ENCODE measurements around the gene MGAM2.

Gene MGAM2

DNA sequence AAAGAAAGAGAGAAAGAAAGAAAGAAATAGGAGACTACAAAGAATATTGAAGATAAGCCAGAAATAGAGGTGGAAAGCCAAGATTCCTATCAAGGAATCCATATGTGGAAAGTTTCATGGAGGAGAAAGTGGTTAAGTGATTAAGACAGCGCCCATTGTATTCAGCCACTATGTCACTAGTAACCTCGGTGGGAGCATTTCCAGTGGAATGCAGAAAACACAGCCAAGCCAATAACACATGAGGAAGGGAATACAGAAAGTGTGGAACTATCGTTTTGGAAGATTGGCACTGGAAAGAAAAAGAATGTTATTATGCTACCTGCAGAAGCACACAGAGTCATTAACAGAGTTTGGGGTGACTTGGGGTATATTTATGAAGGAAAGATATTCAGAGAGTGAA, 2.7 kb downstream of the MGAM2 start:
- DNase-seq (ENCODE audit: insufficient read length, low spot score) (no peak), FAIRE-seq (no peak)

DNA sequence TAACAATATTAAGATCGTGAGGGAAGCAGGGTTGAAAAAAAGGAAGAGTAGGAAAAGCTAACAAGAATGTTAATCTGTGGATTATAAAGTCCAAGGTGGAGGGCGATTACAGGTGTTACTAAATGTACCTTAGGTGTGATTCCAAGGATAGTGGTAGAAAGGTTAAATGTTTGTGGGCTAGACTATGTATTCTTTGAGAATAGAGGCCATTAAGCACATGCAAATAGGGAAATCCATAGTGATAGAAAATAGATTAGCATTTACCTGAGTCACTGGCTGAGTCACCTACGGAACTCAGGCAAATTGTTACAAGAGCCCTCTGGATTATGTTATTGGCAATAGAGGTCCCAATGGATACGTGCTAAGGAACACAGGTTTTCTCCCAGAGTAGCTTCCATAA, 9.0 kb downstream of the MGAM2 start:
- FAIRE-seq (no peak), DNase-seq (ENCODE audit: insufficient read length, low spot score) (no peak)

DNA sequence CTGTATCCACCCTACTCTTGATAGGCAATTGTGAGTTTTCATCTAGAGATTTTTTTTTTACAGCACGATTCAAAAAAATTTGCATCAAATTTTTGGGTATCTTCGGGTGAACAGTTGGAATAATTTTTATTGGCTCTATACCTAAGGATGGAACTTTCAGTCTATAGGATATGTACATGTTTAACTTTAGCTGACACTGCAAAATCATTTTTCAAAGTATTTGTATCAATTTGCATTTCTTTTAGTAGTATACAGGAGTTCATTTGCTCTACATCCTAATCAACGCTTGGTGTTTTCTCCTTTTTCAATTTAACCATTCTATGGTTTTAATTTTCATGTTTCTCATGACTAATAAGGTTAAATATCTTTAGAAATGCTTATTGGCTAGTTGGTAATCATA, 11.7 kb downstream of the MGAM2 start:
- DNase-seq (ENCODE audit: insufficient read length, low spot score), result no peak
- no peak for FAIRE-seq

DNA sequence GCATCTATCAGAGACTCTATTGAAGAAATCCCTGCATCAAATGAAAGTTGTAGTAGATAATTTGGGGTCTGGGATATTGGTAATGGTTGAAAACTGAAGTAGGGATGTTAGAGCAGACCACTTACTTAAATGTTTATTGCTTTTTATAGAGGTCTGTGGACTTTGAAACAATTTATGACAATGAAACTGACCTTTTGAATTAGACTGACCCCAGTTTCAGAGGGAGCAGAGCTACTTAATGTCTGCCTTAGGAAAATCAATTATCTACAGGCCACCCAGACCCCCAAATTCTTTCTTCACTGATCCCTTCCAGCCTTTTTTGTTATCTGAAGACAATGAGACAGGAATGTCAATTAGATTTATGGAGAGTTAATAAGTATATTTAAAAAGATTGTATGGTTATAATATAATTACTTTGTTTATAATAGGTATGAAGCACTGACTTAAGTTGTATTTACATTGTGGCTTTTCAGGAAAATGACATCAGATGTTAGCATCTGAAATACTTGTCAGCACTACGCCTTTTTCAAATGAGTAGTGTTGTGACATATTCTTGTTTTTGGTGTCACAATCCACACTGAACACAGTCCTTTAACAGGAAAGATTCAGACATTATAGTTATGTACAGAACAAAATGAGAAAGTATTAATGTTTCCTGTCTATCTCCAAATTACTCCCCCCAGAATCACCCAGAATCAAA, 13.9 kb downstream of the MGAM2 start:
- FAIRE-seq, result no peak

DNA sequence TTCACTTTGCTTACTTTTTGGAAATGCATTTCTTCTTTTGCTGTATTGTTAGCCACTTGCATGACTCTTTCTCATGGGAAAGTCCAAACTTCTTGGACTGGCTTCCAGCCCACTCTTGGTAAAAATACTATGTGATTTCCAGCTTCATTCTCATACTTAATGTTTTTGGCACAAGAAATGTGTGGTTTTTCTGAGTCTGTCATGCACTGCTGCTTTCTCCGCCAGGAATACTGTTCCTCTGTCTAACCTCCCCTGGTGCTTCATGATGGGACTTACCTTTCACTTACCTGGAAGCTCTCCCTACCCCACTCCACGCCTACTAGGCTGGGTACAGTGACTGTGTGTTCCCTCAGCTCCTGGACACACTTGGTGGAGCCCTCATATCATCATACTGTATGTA, 18.7 kb downstream of the MGAM2 start:
- DNase-seq (ENCODE audit: insufficient read length, low spot score) (no peak), FAIRE-seq (no peak)

More for the DNA sequence above, 13.9 kb downstream of the MGAM2 start:
- DNase-seq (ENCODE audit: insufficient read length, low spot score), result no peak

DNA sequence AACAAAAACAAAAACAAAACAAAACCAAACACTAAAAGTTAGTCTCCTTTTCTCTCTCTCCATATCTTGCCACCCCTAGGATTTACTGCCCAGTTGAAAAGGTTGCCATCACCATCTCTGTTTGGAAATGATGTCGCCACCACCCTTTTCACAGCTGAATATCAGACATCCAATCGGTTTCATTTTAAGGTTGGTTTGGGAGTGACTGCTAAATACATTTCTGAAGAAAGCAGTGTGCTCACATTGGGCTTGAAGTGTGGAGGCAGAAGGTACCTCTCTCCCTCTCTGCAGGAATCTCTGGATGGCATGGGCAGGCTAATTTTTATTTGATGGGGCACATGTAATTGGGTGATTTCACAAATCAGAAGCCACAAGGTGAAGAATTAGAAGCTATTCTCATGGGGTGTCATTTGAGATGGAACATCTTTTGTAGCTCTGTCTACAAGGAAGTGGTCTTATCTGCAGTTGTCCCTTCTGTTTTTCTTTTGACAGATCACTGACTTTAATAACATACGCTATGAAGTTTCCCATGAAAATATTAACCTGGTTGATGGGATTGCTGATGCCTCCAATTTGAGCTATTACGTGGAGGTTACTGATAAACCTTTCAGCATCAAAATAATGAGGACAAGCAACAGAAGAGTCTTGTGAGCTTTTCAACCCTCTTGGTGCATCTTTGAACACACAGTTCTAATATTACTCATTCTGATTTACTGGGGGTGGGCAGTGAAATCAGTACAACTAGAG, 20.1 kb downstream of the MGAM2 start:
- FAIRE-seq (no peak), DNase-seq (ENCODE audit: insufficient read length, low spot score) (no peak)

DNA sequence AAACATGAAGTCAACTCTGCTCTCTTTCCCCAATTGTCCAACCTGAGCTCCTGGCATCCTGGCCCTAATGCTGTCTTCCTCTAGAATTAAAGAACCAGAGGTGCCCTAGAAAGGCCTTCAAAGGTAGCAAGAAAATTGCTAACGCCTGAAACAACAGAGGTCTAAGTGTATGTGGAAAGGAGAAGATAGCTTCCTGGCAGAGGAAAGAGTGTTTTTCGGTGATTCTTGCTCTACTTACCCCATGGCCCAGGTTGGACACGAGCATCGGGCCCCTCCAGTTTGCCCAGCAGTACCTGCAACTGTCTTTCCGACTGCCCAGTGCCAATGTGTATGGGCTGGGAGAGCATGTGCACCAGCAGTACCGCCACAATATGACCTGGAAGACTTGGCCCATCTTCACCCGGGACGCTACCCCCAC, 22.2 kb downstream of the MGAM2 start:
- FAIRE-seq, result no peak
- DNase-seq (ENCODE audit: insufficient read length, low spot score), result no peak

DNA sequence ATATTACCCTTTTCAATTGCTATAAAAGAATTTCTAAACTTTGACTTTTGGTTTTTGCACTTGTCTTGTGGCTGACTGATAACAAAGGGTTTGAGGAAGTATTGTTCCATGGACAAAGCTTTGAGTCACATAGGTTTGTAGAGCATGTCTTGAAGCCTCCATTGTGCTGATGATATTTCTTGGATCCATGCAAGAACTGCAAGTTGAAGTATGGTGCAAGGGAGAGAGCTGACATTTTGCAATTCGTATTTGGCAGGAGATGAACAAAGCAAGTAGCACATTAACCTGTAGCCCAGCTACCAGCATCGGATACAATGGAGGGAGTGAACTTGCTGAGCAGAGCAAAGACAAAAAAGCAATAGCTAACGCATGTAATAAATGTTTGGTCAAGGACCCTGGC, 23.4 kb downstream of the MGAM2 start:
- DNase-seq (ENCODE audit: insufficient read length, low spot score), result no peak
- FAIRE-seq, result no peak

DNA sequence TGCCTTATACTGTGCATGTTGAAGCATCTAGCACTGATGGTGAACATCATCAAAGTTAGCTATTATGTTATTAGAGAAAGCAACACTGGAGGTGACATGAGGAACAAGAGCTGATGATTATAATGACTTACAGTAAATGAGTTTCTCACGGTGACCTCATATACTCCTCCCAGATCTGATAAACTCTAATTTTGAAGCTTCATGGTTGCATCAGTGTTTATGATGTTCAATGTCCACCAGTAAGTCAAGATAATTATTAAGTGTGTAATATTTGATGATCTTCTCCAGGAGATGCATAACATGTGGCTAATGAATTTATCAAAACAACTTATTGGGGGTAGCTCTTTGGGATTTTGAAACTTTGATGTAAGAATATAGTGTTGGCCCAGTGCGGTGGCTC, 27.5 kb downstream of the MGAM2 start:
- DNase-seq (ENCODE audit: insufficient read length, low spot score), result no peak
- no peak for FAIRE-seq

DNA sequence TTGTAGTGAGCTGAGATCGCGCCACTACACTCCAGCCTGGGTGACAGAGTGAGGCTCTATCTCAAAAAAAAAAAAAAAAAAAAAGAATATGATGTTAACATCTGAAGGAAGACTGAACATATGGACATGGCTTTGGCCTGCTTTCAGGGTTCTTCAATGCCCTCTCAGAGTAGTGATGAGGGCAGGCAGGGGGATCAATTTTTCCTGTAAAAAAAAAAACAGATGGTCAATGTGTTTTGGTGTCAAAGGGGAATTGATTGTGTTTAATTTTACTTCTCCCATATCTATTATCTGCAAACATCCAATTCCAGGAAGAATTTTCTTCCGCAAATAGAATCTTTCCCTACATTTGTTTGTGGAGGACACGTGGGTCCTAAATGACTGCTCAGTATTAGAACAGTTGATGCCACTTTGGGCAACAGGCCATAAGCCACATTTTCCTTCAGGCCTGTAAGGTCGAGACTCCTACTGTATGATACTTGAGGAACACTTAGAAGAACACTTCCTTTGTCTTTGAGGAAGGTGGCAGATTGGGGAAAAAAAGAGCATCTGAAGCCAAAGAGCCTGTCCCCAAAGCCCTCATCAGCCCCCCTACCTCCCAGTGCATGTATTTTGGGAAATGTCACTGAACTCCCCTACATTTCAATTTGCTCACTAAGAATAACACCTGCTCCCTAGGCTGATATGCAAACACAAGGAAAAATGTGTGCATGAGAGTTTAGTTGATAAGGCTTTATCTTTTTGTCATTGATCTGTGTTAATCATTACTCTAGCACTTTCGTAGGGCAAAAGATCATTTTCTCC, 28.3 kb downstream of the MGAM2 start:
- FAIRE-seq, result no peak

DNA sequence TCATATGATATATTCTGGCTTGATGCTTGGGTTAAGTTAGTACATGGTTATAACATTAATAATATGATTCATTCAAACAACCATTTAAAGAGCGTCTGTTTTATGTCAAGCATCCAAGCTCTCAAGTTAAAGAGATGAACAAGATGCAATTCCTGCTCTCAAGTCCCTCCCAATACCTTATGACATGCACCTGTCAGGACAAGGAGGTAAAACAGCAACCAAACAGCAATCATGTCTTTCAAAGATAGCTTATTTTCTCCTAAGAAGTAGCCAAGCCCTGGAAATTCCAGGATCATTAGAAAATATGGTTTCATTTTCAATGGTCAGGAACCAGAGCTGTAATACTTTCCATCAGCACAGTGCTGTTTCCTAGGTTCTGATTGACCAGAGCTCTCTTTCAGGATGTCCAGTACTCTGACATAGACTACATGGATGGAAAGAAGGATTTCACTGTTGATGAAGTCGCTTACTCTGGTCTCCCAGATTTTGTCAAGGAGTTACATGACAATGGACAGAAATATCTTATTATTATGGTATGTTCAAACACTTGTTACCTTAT, 29.0 kb downstream of the MGAM2 start:
- FAIRE-seq (no peak), DNase-seq (ENCODE audit: insufficient read length, low spot score) (no peak)

More for the DNA sequence above, 28.3 kb downstream of the MGAM2 start:
- DNase-seq (ENCODE audit: insufficient read length, low spot score), result no peak

DNA sequence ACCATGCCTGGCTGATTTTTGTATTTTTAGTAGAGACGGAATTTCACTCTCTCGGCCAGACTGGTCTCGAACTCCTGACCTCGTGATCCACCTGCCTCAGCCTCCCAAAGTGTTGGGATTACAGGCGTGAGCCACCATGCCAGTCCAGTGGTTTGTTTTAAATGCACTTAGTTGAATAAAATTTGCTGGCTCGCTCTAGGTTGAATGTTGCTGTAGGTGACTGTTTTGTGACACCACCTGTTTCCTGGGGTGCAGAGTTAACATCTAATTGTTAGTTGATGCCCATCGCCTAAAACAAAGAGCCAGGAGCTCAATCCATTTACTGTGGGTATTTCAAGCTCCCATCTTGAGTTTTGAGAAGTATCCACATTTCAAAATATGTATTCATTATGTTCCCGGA, 31.2 kb downstream of the MGAM2 start:
- no peak for DNase-seq (ENCODE audit: insufficient read length, low spot score)
- no peak for FAIRE-seq

DNA sequence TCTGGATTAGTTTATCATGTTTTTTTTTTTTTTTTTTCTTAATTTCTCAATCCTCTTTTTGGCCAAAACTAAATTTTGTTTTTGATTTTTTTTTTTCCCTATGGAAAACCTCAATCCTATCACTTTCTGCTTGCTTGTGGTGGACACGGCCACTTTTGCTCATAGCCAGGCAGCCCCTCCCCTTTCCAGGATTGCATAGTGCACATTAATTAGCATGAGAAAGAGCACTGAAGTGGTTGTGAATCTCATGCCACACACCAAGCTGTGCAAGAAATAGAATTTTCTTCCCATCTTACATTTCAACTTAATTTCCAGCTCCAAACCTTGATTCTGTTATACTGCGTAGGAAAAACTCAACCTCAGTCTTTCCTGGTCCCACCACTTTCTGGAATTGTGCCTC, 34.6 kb downstream of the MGAM2 start:
- no peak for FAIRE-seq
- DNase-seq (ENCODE audit: insufficient read length, low spot score), result no peak

DNA sequence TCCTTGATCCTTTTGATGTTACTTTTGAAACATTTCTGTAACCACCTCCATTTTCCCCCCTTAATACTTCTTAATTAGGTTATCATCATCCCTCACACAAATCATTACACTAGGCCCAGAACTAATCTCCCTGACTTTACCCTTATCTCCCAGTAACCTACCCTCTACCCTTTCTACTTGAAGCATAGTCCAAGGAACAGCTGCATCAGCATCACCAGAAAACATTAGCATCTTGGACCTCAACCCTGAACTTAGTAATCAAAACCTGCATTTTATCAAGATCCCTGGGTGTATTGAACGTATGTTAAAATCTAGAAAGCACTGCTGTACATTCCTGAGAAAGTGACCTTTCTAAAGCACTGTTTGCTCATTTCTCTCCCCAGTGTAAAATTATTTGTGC, 38.8 kb downstream of the MGAM2 start:
- FAIRE-seq (no peak), DNase-seq (ENCODE audit: insufficient read length, low spot score) (no peak)

DNA sequence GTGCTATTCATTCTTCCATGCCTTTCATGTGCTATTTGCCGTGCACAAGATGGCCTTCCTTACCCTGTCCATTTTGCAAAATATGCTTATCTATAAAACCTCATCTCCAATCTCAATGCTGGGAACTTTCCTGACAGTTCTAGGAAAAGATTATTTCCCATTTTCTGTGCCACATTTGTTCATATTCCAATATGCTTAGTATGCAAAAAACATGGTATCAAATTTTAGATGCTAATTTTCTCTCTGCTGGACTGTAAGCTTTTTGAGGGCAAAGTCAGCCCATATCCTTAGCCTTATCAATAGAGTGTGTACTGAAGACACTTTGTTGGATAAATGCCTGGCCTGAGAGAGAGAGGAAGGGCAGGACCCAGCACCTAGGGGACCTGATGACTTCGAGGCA, 39.4 kb downstream of the MGAM2 start:
- no peak for FAIRE-seq
- no peak for DNase-seq (ENCODE audit: insufficient read length, low spot score)

DNA sequence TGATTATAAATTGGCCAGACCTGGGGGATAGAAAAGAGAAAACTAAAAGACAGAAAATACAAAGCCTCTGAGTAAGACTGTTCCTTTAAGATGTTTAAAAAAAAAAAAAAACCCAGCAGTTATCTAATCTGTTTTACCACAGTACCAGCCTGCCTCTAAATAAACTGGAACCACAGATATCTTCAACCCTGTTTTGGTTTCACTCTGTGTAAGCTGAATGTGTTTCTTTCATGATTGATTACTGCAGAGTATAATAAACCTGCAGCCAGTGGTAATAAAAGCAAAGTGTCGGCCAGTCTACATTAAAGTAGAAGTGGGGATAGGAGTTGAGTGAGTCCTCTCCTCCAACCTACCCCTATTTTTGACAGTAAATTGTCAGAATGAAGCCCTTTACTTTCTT, 40.6 kb downstream of the MGAM2 start:
- no peak for FAIRE-seq
- DNase-seq (ENCODE audit: insufficient read length, low spot score), result no peak

DNA sequence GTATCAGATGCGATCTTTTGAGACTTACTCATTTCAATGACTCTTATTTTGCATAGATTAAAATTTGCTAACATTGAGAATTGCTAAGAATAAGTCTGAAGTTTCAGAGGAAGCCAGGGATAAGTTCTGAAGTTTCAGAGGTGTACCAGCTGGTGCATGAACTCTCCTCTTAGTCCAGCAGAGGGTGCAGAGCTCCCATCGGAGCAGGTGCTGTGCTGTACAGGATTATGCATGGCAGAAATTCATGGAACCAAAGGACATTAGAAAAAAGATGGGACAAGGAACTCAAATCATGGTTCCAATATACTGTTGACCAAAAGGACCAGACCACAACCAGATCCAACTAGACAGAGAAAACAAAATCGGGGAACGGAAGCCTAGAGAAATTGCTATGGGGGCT, 41.9 kb downstream of the MGAM2 start:
- DNase-seq (ENCODE audit: insufficient read length, low spot score) (no peak), FAIRE-seq (no peak)

DNA sequence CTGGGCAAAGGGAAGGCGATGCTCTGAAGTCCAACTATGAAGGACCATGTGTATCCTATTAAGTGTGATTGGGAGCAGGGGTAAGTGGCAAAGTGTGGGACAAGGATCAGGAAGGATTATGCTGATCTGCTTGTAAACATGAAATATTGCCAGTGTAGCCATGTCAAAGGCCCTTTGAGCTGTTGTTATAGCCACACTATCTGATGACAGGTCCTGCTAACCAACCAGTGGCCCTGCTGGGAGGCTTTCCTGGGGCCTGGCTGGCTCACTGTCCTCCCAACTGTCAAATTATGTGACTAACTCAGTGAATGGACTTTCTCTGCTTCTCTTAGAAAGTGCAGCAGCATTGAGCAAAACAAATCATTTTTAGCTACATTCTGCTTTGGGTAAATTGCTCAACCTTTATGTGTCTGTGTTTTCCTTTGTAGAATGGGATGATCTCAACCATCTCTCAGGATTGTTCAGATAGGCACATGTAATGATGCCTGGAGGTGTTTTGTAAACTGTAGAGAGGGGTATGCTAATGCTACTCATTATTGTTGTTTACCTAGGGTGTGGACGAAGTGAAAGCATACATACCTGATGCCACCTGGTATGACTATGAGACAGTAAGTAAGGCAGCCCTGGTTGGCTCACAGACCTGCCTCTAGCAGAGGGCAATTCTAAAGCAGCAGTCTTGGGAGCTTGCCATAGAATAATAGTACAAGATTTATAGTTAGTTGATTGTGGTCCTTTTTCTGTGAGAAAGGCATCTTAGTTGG, 47.4 kb downstream of the MGAM2 start:
- FAIRE-seq (no peak), DNase-seq (ENCODE audit: insufficient read length, low spot score) (no peak)

DNA sequence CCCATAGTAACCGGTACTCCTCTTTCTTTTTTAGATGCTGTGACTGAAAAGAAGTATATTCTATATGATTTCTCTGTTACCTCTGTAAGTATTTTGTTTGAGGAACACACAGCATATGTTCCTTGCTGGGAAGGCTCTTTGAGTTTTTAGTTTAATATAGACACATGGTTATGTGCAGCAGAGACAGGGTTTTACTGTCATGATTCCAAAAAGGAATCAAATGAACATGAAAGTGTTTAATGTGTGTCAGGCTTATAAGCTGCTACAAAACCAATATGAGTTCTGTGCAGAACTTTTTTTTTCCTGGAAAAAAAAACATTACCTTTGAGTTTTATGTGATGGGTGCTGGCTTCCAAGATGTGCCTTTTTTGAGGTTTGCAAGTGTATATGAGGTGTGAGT, 50.4 kb downstream of the MGAM2 start:
- DNase-seq (ENCODE audit: insufficient read length, low spot score), result no peak
- FAIRE-seq, result no peak

DNA sequence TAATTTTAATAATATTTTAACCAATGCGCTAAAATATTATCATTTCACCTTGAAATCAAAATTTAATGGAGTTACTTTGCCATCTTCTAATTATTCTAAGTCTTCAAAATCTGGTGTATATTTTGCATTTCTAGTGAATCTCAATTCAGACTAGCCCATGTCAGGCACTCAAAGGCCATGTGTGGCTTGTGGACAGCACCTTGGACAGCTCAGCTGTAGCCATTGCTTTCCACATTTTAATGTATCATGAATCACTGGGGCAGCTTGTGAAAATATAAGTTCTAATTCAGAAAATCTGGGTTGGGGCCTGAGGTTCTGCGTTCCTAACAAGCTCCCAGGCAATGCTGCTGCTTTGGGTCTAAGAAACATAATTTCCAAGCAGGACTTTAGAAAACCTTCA, 57.2 kb downstream of the MGAM2 start:
- FAIRE-seq (no peak), DNase-seq (ENCODE audit: insufficient read length, low spot score) (no peak)

DNA sequence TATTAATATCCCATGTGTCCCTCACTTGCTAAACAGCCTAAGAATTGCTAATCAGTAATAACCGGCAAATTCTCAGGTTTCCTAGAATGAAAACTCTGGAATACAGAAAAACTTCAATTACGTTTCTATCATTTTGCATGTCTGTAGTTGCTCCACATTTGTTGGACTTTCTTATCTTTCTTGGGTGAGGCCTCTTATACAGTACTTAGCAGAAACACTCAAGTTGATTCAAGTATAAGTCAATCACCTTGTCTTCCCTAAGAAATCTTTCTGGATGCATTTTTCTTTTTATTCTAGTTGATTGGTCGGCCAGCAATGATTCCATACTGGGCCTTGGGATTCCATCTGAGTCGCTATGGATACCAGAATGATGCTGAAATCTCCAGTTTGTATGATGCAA, 61.4 kb downstream of the MGAM2 start:
- FAIRE-seq (no peak), DNase-seq (ENCODE audit: insufficient read length, low spot score) (no peak)
